ENCODE measurements around the gene FRS3.

The FRS3 gene

DNA sequence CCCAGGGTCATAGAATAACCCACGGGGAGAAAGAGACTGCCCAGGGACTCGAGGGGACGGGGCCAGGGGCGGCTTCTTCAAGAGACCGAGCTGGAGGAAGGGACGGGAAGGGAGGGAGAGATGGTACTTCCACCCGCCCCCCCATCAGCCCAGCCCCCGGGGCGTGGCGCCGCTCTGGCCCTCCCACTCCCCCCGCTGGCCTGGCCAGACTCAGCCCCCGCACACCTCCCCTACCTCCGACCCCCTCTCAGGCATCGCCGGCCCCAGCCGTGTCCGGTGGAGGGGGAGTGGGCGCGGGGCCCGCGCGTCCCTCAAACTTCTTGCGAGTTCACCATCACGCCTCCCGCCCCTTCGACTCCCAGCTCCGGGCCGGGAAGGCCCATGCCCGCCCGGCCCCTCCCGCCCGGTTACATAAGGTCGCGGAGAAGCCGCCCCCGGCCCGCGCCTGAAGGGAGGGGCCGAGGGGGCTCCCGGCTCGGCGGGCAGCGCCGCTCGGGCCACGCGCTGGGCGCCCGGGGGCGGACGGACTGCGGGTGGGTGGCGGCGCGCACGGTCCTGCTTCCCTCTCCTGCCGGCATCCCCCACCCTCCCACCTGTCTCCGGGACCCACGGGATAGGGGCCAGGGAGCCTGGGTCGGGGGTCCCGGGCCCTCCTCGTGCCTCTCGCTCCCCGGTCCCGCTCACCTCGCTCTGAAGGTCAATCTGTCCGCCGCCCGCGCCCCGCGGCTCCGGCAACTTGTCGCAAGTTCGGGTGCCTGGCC, 44.9 kb downstream of the FRS3 start:
- no peaks in the 10 kb centered on the region for H3K9me3 ChIP-seq (ENCODE audit: control insufficient read depth, insufficient read depth, low read length)
- peak overlapping the region; percentile 49; the same call in 1 of the 2 replicates for H3K9ac ChIP-seq (ENCODE audit: low read depth, low read length)
- H3K36me3 ChIP-seq (ENCODE audit: insufficient read depth, low read length), result no peaks in the 10 kb centered on the region
- peaks cover 14% of the 10 kb centered on the region for H3K4me1 ChIP-seq (ENCODE audit: insufficient read depth, low read length)

GRCh38 chr6:41733707-41734665, 45.7 kb downstream of the FRS3 start:
- H3K36me3 ChIP-seq (ENCODE audit: insufficient read depth, low read length), result no peaks in the 10 kb centered on the region
- H3K9me3 ChIP-seq (ENCODE audit: control insufficient read depth, insufficient read depth, low read length), result no peaks in the 10 kb centered on the region
- peaks cover 15% of the 10 kb centered on the region for H3K4me1 ChIP-seq (ENCODE audit: insufficient read depth, low read length)
- peak overlapping the region; percentile 57; the same call in 1 of the 2 replicates for H3K9ac ChIP-seq (ENCODE audit: low read depth, low read length)

DNA sequence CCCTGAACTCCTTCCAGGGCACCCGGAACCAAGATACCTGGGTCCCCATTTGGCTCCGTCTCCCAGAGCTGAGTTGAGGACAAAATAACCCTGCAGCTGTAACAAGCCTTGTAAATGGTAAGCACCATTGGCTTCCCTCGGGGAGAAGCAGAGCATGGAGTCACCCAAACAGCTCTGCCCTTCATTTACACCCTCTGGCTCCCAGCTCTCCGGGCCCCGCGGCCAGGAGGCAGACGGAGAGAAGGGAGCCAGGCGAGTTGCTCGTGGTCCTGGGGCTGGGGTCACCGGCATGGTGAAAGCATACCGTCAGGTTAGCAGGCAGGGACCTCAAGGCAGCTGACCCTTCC, 46.4 kb downstream of the FRS3 start:
- Histone ChIP-seq H3K4me1 (ENCODE audit: insufficient read depth, low read length) (peaks cover 14% of the 10 kb centered on the region), H3K9ac (ENCODE audit: low read depth, low read length) (peak overlapping the region; percentile 57; the same call in 1 of the 2 replicates)

GRCh38 chr6:41732591-41733359, 46.9 kb downstream of the FRS3 start:
- no peaks in the 10 kb centered on the region for H3K36me3 ChIP-seq (ENCODE audit: insufficient read depth, low read length)
- H3K4me1 ChIP-seq (ENCODE audit: insufficient read depth, low read length), result peaks cover 14% of the 10 kb centered on the region
- no peaks in the 10 kb centered on the region for H3K9me3 ChIP-seq (ENCODE audit: control insufficient read depth, insufficient read depth, low read length)
- H3K9ac ChIP-seq (ENCODE audit: low read depth, low read length), result peak overlapping the region; percentile 57; the same call in 1 of the 2 replicates

More for the DNA sequence above, 46.4 kb downstream of the FRS3 start:
- Histone ChIP-seq H3K9me3 (ENCODE audit: control insufficient read depth, insufficient read depth, low read length) (no peaks in the 10 kb centered on the region), H3K36me3 (ENCODE audit: insufficient read depth, low read length) (no peaks in the 10 kb centered on the region)

DNA sequence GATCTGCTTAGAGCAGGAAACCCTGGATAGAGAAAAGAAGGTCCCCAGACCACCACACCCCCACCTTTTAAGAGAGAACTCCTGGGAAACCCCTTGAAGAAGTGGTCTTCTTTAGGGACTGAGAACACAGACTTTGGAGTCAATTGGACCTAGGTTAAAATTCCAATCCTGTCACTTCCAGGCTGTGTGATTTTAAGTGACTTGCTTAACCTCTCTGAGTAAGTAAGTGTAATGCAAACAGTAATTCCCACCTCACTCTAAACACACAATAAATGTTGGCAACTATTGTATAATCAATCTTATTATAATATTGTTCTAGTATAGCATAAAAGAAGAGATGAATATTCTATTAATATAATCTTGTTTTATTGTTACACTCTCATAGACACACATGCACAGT, 47.6 kb downstream of the FRS3 start:
- Histone ChIP-seq H3K9me3 (ENCODE audit: control insufficient read depth, insufficient read depth, low read length) (no peaks in the 10 kb centered on the region), H3K4me1 (ENCODE audit: insufficient read depth, low read length) (peaks cover 14% of the 10 kb centered on the region), H3K36me3 (ENCODE audit: insufficient read depth, low read length) (no peaks in the 10 kb centered on the region), H3K9ac (ENCODE audit: low read depth, low read length) (no peak overlapping the region)

- H3K36me3 ChIP-seq (ENCODE audit: insufficient read depth, low read length), result no peaks in the 10 kb centered on the region
- no peaks in the 10 kb centered on the region for H3K9me3 ChIP-seq (ENCODE audit: control insufficient read depth, insufficient read depth, low read length)
- peaks cover 14% of the 10 kb centered on the region for H3K4me1 ChIP-seq (ENCODE audit: insufficient read depth, low read length)
- H3K9ac ChIP-seq (ENCODE audit: low read depth, low read length), result no peak overlapping the region
Measured at GRCh38 chr6:41731561-41732086, 48.1 kb downstream of the FRS3 start.

DNA sequence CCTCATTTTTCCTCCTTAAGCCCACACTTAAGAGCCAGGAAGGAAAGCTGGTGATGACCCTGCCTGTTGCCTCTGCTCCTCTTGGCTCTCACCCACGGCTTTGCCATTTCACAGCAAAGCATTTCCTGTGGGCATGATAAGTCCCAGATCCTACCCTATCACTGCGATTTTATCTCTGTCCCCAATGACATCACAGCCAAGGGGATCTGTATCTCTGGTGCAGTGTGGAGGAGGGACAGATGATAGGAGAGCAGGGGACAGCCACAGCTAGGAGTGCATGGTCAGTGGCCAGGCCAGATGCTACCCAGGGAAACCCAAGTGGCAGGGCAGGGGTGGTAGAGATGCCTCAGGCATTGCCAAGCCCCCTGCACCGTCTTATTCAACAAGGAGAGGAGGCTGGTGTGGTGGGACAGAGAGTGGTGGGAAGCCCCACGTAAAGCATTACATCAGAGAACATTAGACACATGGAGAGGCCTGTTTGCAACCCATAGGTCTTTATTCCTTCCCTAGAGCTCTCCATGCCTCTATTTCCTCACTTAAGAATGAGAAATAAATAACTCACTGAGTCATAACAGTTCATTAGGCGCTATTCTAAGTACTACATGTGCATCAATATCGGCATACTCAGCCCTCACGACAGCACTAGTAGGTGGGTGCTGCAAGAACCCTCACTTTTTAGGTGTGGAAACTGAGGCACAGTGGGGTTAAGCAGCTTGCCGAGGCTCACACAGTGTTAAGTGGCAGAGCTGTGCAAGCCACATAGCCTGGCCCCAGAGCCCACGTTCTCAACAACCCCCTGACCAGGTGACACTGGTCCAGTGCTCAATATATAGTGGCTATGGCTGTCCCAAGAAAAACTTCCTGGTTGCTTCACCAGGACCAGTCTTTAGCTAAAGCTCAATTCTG, 48.9 kb downstream of the FRS3 start:
- H3K36me3 ChIP-seq (ENCODE audit: insufficient read depth, low read length), result no peaks in the 10 kb centered on the region
- peaks cover 11% of the 10 kb centered on the region for H3K4me1 ChIP-seq (ENCODE audit: insufficient read depth, low read length)
- no peak overlapping the region for H3K9ac ChIP-seq (ENCODE audit: low read depth, low read length)
- H3K9me3 ChIP-seq (ENCODE audit: control insufficient read depth, insufficient read depth, low read length), result no peaks in the 10 kb centered on the region

- H3K9me3 ChIP-seq (ENCODE audit: control insufficient read depth, insufficient read depth, low read length), result no peaks in the 10 kb centered on the region
- peaks cover 10% of the 10 kb centered on the region for H3K4me1 ChIP-seq (ENCODE audit: insufficient read depth, low read length)
- no peak overlapping the region for H3K9ac ChIP-seq (ENCODE audit: low read depth, low read length)
- no peaks in the 10 kb centered on the region for H3K36me3 ChIP-seq (ENCODE audit: insufficient read depth, low read length)
Measured at GRCh38 chr6:41729624-41730023, 50.1 kb downstream of the FRS3 start.

GRCh38 chr6:41728954-41729353, 50.7 kb downstream of the FRS3 start:
- Histone ChIP-seq H3K36me3 (ENCODE audit: insufficient read depth, low read length) (no peaks in the 10 kb centered on the region), H3K4me1 (ENCODE audit: insufficient read depth, low read length) (peaks cover 11% of the 10 kb centered on the region), H3K9me3 (ENCODE audit: control insufficient read depth, insufficient read depth, low read length) (no peaks in the 10 kb centered on the region), H3K9ac (ENCODE audit: low read depth, low read length) (no peak overlapping the region)

GRCh38 chr6:41728073-41728936, 51.4 kb downstream of the FRS3 start:
- Histone ChIP-seq H3K9me3 (ENCODE audit: control insufficient read depth, insufficient read depth, low read length) (no peaks in the 10 kb centered on the region), H3K36me3 (ENCODE audit: insufficient read depth, low read length) (no peaks in the 10 kb centered on the region), H3K9ac (ENCODE audit: low read depth, low read length) (no peak overlapping the region), H3K4me1 (ENCODE audit: insufficient read depth, low read length) (peaks cover 16% of the 10 kb centered on the region)

- Histone ChIP-seq H3K9me3 (ENCODE audit: control insufficient read depth, insufficient read depth, low read length) (no peaks in the 10 kb centered on the region), H3K36me3 (ENCODE audit: insufficient read depth, low read length) (no peaks in the 10 kb centered on the region), H3K9ac (ENCODE audit: low read depth, low read length) (no peak overlapping the region), H3K4me1 (ENCODE audit: insufficient read depth, low read length) (peaks cover 20% of the 10 kb centered on the region)
Measured at GRCh38 chr6:41727705-41728072, 52.0 kb downstream of the FRS3 start.

DNA sequence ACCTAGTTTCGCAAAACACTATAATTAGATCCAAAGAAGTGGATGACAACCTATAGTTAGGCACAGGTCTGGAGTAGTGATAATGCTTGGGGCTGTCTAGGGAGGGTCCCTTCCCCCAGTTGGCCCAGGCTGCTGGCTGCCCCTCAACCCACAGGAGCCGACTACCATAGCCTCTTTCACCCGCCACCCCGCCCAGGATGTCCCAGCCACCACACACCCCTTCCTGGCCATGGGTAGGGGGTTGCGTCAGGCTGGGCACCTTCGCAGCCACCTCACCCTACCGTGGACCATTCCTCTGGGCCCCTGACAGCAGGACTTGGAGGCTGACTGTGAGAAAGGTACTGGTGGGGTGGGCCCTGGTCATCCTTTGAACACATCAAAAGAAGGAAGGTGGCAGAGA, 52.8 kb downstream of the FRS3 start:
- Histone ChIP-seq H3K36me3 (ENCODE audit: insufficient read depth, low read length) (no peaks in the 10 kb centered on the region), H3K9me3 (ENCODE audit: control insufficient read depth, insufficient read depth, low read length) (no peaks in the 10 kb centered on the region), H3K9ac (ENCODE audit: low read depth, low read length) (no peak overlapping the region), H3K4me1 (ENCODE audit: insufficient read depth, low read length) (peaks cover 18% of the 10 kb centered on the region)

Data from ES-I3 (cell line).